NCI-H187 (cell line): ENCODE measurements around the gene HEXD.
"Not testable (repeated sequence)": the region's sequence is repeated elsewhere in the genome, so short reads cannot be mapped to it uniquely, and the experiment has no call there.

ENCODE experiments used
- DNase-seq, 2 experiments: peaks; one replicate each; lab custom pipeline; 2025; lab: John Stamatoyannopoulos, UW

HEXD gene

DNA sequence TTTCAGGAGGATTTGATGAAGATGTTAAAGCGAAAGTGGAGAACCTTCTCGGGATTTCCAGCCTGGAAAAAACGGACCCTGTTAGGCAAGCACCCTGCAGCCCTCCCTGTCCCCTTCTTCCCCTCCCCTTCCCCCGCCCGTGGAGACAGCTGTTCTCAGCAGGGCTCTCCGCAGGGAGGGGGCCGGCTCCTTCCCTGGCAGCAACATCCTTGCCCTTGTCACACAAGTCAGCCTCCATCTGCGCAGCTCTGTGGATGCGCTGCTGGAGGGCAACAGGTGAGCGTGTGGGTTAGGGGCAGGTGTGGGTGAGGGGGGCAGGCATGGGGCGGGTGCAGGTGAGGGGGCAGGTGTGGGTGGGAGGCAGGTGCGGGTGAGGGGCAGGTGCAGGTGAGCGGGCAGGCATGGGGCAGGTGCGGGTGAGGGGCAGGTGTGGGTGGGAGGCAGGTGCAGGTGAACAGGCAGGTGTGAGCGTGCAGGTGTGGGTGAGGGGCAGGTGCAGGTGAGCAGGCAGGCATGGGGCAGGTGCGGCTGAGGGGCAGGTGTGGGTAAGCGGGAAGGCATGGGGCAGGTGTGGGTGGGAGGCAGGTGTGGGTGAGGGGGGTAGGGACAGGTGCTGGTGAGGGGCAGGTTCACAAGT is 23.0 kb downstream of the HEXD start:
- peak; percentile 30 to 54 for DNase-seq

DNA sequence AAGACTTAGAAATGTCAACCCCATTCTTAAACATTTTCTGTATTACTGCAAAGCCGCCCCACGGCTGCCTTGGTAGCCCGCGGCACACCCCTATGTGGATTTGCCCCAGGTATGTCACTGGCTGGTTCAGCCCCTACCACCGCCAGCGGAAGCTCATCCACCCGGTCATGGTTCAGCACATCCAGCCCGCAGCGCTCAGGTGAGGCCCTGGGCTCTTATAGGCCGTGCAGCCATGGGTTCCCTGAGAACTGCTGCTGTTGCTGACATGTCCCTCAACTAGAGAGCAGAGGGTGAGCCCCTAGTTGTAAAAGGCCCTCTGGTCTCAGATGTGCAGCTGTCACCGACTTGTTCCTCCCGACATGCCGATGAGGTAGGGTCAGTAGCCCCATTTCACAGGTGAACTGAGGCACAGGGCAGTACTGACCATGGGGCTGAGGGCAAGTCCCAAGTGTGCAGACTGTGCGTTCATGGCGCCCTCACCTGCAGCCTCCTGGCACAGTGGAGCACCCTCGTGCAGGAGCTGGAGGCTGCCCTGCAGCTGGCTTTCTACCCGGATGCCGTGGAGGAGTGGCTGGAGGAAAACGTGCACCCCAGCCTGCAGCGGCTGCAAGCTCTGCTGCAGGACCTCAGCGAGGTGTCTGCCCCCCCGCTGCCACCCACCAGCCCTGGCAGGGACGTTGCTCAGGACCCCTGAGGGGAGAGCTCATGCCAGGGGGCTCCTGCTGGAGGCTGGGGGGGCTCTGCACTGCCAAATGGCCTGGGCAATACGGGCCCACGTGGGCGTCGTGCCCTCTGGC is 23.7 kb downstream of the HEXD start:
- DNase-seq: no peak

DNA sequence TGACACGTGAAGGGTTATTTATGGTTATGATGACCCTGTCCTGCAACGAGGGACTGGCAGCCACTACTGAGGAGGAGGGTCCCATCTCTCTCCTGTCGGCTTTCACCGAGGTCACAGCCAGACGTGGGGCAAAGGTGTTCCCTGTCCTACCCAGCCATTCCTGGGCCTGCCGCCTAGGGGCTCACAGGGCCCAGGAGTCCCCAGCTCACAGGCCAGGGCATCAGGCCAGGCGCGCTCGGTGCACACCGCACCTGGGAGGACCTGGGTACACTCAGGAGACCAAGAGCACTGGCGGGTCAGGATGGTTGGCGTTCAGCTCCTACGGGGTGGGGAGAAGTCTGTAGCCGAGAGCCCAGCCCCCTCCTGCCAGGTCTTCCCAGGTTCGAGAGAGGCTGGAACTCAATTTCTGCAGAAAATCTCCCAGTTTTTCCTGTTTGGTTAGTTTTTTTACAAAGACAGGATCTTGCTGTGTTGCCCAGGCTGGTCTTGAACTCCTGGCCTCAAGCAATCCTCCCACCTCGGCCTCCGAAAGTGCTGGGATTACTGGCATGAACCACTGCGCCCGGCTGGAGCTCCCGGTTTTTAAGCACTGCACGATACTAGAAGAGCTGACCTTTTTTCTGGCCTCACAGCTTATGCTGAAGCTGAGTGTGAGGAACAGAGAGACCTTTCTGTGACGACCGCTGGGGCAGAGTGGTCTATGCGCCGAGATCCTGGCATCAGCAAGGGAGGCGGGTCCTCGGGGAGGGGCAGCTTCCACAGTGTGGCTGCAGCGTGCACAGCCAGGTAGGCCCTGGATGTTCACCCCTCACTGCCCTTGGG is 24.7 kb downstream of the HEXD start:
- DNase-seq: no peak

DNA sequence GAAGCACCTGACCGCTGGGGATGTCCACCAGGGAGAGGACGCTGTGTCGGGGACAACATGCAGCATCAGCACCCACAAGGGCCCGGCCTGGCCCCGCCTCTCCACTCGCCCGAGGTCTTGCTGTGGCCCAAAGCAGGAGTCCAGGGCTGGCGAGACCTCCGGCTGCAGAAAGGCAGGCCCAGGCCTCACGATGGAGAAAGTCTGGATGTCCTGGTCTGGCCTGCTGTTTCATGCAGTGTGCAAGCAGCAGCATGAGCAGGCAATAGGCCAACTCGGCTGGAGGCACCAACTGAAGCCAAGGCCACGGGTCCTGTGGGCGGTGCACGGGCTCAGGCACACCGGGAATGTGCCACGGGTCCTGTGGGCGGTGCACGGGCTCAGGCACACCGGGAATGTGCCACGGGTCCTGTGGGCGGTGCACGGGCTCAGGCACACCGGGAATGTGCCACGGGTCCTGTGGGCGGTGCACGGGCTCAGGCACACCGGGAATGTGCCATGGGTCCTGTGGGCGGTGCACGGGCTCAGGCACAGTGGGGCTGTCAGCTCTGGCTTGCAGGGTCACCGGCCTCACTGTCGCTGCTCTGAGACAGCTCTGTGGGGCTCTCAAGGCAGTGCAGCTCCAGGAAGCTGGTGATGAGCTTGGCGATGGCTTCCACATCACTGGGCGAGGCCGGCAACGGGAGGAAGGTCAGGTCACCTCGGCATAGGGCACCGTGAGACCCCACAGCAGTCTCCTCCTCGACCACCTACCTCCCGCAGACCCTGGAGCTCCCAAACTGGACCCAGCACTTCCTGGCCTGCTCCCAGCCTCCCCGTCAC is 25.5 kb downstream of the HEXD start:
- DNase-seq: no peak

DNA sequence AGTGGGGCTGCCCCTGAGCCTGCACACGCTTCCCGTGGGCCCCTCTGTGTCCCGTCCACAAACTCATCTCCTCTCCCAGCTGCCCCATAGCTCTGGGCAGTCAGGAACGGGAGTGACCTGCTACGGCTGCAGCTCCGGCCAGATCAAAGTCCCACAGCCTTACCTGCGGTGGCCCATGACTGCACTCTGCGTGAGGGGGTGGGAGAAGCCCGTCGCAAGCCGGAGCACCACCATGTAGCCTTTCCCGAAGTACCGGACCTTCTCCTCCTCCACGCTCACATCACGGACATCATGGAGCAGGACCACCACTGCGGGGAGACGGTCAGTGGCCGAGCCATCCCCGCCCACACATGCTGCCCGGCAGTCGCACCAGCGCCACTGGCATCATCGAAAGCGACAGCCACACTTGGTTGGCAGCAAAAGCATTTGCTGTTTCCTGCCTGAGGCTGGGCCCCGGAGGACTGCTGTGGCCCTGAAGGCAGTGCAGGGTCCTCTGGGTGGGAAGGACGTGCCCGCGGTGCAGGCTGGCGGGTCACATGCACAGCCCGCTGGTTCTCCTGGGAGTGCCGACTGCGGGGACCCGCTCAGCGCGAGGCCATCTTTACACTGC is 26.2 kb downstream of the HEXD start:
- DNase-seq: no peak

DNA sequence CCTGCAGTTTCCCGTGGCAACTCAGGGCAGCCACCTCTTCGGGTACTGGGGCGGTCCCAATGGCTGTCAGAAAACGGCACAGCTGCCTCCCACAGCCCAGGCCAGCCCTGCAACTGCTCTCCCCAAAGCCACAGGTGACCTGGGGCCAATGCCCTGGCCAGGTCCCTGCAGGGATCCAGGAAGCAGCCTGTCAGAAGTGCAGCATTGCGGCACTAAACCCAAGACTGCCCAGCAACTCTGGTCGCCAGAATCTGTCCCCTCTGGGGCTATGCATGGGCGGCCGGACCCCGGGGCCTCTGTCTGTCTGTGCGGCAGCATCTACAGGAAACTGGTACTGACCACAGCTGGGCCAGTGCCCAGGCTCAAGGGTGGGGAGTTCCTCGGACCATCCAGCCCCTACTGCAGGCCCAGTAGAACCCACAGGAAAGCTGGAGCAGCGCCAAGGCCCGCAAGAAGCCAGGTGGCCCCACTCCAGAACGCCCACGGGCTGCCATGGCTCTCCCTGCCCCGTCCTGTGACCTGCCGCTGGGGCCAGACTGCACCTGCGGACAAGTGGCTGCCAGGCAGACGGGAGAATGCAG is 26.9 kb downstream of the HEXD start:
- no peak for DNase-seq

DNA sequence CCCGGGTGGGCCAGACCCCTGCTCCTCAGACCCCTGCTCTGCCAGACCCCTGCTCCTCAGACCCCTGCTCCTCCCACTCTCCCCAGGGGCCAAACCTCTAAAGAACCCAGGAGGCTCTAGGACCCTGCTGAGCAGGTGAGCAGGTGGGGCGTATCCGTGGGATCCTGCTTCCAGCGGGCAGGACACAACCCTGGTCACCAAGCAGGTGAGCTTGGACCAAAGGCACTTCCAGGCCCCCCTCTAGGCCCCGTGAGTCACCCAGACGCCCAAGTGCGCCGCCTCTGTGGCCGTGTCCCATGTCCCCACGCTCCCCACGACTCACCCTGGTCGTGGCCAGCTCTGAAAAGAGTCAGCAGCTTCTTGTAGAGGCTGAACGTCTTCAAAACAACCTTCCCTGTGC is 27.4 kb downstream of the HEXD start:
- DNase-seq: no peak

DNA sequence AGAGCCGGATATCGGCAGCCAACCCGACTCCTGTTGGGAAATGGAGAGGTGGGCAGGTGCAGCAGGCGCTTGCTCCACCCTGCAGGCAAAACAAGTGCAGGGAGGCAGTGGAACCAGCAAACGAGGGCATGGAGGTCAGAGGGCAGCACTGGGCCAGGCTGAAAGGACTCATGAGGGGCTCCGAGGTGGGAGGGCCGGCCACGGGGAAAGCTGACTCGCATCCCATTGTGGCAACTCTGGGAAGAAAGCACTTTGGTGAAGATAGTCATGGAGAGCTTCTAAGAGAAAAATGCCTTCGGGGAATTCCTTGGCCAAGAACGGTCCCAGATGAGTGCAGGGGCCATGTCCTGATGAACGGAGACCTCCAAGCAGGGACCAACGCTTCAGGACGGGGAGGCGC is 28.0 kb downstream of the HEXD start:
- DNase-seq: no peak

DNA sequence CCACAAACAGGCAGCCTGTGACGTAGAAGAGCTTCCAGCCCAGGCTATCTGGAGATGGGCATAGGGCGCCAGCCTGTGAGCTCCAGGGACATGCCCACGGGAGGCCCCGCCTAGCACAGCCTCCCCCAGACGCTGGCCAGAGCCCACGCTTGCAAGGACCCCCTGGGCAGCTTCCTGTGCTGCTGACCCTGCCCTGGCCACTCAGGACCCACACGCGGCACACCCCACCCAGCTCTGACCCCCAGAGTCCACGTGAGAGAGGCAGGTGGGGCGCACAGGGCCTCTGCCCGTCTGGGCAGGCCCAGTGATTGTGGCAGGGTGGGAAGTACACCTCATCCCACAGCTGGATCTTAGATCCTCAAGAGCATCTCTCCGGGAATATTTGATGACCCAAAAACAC is 28.5 kb downstream of the HEXD start:
- DNase-seq: no peak

DNA sequence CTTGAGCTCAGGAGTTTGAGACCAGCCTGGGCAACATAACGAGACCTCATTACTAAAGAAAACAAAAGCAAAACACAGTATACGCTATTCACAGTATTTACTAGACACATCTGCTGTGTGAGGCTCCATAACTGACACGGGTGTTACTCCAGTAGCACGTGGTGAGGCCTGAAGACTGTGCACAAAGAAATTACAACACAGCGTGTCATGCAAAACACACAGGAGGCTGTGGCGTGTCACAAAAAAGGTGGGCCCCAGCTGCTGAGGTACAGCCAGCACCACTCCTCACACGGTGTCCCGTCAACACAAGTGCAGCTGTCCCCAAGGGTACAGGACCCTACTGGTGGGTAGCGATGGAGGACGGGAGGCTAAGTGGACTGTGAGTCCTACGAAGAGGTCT is 29.7 kb downstream of the HEXD start:
- no peak for DNase-seq

DNA sequence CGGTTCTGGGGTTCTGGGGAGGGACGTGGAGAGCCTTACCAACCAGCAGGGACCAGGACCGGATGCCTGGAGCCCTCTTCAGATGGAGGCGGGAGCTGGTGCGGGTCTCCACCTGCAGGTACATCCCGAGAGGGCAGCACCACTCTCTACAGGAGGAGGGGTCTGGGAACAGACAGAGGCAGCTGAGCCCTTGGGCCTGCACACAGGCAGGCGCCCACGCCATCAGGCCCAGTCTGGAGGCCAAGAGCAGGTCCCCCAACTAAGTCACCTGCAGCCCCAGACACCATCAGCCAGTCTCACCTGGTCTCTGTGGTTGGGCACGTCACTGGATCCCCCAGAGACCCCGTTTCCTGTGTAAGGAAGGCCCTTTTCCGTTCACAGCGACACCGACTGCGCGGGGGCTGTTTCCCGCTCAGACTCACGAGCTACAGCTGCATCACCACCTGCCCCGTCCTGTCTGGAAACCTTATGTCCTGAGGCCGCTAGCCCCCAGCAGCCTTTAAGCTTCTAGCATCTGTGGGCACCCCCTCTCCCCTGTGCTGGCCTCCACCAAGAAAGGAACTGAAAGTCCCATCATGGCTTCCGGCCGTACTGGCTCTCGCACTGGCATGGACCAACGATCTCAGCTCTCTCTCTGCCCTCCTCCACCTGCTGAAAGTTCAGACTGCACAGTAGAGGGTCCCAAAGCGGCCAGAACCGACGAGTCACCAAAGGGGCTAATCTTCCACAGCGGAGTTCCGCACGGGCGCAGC is 31.2 kb downstream of the HEXD start:
- no peak for DNase-seq

DNA sequence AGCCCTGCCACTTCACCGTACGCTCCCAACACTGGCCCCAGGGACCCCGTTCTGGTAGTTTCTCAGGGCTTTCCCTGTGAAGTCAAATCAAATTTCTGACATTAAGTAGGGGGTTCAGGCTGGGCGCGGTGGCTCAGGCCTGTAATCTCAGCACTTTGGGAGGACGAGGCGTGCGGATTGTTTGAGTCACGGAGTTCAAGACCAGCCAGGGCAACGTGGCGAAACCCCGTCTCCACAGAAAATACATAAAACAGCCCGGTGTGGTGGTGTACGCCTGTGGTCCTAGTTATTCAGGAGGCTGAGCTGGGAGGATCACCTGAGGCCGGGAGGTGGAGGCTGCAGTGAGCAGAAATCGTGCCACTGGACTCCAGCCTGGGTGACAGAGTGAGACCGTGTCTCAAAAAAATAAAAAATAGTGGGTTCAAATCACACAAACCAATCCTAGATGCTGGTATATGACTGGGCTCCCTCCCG is 31.8 kb downstream of the HEXD start:
- no peak for DNase-seq

DNA sequence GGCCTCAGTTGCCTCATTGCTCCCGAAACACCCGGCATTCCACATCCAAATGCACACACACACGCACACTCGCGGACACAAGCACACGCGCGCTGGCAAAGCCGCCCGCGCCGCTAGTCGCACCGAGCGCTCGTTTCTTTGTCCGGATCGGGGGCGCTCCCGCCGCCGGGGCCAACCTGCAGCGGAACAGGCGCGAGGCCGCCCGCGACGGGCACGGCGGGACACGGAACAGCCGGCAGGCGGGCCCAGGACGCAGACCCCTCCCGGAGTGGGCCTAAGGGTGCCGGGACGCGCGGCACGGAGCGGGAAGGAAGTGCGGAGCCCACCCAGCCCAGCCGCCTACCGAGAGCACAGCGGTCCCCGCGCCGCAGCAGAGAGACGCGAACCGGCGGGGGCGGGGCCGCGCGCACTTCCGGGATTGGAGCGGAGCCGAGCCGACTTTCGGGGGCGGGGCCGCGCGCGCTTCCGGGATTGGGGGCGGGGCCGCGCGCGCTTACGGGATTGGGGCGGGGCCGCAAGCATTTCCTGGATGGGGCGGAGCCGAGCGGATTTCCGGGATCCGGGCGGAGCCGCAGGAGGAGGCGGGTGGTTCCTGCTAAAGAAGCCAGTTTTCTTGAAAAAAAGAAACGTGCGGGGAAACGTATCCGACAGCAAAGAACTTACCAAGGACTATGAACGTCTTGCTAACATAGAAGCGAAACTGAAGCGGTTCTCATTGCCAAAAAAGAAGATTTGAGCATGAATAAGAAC is 32.4 kb downstream of the HEXD start, which contains the start of gene CYBC1:
CYBC1 (minus strand) TSS at position 396 of the 750 bp plus-strand sequence. CDS start 1,498 bp downstream, outside the sequence.
- DNase-seq: peak; percentile 74 to 89

DNA sequence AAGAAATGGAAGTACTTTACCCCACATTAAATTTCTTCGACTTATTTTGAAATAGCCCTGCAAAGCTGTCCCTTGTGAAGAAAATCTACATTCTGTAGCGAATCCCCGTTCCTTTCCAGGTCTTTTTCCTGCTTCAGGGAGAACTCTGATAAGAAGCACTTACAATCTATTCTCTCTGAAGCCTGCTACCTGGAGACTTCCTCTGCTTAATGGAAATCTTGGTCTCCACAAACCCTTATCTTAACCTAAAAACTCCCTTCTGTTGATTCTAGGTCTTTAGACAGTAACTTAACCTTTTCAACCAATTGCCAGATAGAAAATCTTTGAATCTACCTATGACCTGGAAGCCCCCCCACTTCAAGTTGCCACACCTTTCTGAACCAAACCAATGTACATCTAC is 34.0 kb downstream of the HEXD start:
- DNase-seq: no peak

DNA sequence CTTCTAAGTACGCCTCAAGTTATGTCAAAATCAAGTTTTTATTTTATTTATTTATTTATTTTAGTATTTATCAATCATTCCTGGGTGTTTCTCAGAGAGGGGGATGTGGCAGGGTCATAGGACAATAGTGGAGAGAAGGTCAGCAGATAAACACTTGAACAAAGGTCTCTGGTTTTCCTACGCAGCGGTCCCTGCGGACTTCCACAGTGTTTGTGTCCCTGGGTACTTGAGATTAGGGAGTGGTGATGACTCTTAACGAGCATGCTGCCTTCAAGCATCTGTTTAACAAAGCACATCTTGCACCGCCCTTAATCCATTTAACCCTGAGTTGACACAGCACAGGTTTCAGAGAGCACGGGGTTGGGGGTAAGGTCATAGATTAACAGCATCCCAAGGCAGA is 35.0 kb downstream of the HEXD start:
- not testable (repeated sequence) for DNase-seq

DNA sequence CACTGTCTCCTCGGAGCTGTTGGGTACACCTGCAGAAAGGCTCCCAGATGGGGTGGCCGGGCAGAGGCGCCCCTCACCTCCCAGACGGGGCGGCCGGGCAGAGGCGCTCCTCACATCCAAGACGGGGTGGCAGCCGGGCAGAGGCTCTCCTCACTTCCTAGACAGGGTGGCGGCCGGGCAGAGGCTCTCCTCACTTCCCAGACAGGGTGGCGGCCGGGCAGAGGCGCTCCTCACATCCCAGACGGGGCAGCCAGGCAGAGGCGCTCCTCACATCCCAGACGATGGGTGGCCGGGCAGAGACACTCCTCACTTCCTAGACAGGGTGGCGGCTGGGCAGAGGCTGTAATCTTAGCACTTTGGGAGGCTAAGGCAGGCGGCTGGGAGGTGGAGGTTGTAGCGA is 35.6 kb downstream of the HEXD start:
- DNase-seq: not testable (repeated sequence)

DNA sequence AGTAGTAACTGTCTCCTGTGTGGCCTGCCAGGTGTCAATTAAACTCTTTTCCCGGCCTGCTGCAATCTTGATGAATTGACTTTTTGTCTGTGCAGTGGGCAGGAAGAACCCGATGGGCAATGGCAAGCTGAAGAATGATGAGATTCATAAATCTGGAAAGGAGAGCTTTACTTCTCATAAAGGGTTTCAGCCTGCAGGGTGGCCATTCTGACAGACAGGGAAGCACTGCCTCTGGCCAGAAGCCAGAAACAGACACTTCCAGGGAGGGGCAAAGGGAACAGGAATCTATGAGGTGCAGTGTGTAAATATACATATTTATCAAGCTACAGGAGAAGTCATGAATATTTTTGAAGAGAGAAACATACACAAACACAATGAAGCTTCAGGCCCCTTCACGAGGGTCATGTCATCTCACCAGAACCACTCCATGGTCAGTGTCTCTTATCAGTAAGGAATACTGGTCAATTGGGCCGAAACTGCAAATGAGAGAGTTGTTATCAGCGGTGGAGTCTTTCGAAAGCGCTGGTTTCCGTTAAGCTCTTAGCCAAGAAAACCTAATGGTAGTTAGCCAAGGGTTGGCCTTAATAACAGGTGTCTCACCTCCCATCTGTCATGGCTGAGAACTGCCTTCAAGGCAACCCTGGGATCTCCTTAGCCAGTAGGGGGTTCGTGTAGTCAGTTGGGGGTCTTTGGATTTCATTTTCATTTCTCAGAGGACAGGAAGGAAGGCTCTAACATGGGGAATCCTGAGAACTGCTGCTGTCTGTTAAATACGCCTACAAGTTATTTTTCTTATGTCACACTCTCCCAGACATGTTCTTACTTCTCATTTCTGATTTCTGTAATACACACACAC is 39.2 kb downstream of the HEXD start:
- no peak for DNase-seq

DNA sequence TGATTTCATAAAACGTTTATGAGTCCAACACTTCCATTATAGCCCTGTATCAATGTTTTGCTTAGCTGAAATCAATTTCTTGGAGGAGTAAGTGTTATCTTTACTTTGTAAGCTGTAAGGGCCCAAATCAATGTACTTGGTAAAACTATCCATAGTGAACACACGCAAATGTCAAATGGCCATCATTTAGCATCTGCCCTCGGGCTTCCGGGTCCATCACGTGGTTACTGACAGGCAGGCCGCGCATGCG is 39.7 kb downstream of the HEXD start:
- peak in 1 of 2 experiments; percentile 62 for DNase-seq
